ENCODE data around the gene CSMD2.

CSMD2 gene

GRCh38 chr1:33784876-33785275 lies 380.2 kb downstream of the CSMD2 start:
- no peak overlapping the region for H3K9ac ChIP-seq (ENCODE audit: low read depth, low read length, poor library complexity, severe bottlenecking)
- H4K20me1 ChIP-seq (ENCODE audit: insufficient read depth, low read length, poor library complexity, severe bottlenecking) = no peaks in the 10 kb centered on the region
- H3K4me1 ChIP-seq (ENCODE audit: insufficient read depth, low read length, poor library complexity, severe bottlenecking) = no peaks in the 10 kb centered on the region
- H3K79me2 ChIP-seq (ENCODE audit: insufficient read depth, low read length) = no peaks in the 10 kb centered on the region
- H3K36me3 ChIP-seq (ENCODE audit: insufficient read depth, low read length) = no peaks in the 10 kb centered on the region
- H3K9me3 ChIP-seq (ENCODE audit: insufficient read depth, low read depth, low read length) = no peaks in the 10 kb centered on the region; the same call in 1 of the 2 replicates
- no peak for TF ChIP-seq EZH2phosphoT487 (IDR thresholded peaks at IDR 0.05; ENCODE audit: borderline replicate concordance)
- no peak for TF ChIP-seq CTCF (conservative IDR thresholded peaks at IDR 0.05; ENCODE audit: low read length)
- no peak overlapping the region for H3K4me3 ChIP-seq (ENCODE audit: low read length, poor library complexity, severe bottlenecking)
- H3F3A ChIP-seq (ENCODE audit: low read depth) = no peaks in the 10 kb centered on the region
- no peak overlapping the region for H3K4me2 ChIP-seq (ENCODE audit: low read depth, low read length, poor library complexity, severe bottlenecking)
- no peaks in the 10 kb centered on the region for H3K9me2 ChIP-seq (replicated peaks; ENCODE audit: low read depth, low read length)
- H3K27me3 ChIP-seq (ENCODE audit: insufficient read depth, low read length, poor library complexity, severe bottlenecking) = no peaks in the 10 kb centered on the region
- no peak overlapping the region for H2AFZ ChIP-seq (ENCODE audit: low read length)

- H3K27me3 ChIP-seq (ENCODE audit: insufficient read depth, low read length, poor library complexity, severe bottlenecking) = no peaks in the 10 kb centered on the region
- no peaks in the 10 kb centered on the region for H3K9me2 ChIP-seq (replicated peaks; ENCODE audit: low read depth, low read length)
- no peaks in the 10 kb centered on the region for H3K79me2 ChIP-seq (ENCODE audit: insufficient read depth, low read length)
- H3K4me3 ChIP-seq (ENCODE audit: low read length, poor library complexity, severe bottlenecking) = no peak overlapping the region
- no peaks in the 10 kb centered on the region for H3K4me1 ChIP-seq (ENCODE audit: insufficient read depth, low read length, poor library complexity, severe bottlenecking)
- no peaks in the 10 kb centered on the region for H3F3A ChIP-seq (ENCODE audit: low read depth)
- H2AFZ ChIP-seq (ENCODE audit: low read length) = no peak overlapping the region
- H3K36me3 ChIP-seq (ENCODE audit: insufficient read depth, low read length) = no peaks in the 10 kb centered on the region
- TF ChIP-seq CTCF (conservative IDR thresholded peaks at IDR 0.05; ENCODE audit: low read length) (no peak), EZH2phosphoT487 (IDR thresholded peaks at IDR 0.05; ENCODE audit: borderline replicate concordance) (no peak)
- H3K9ac ChIP-seq (ENCODE audit: low read depth, low read length, poor library complexity, severe bottlenecking) = no peak overlapping the region
- H4K20me1 ChIP-seq (ENCODE audit: insufficient read depth, low read length, poor library complexity, severe bottlenecking) = no peaks in the 10 kb centered on the region
- H3K9me3 ChIP-seq (ENCODE audit: insufficient read depth, low read depth, low read length) = no peaks in the 10 kb centered on the region; the same call in 1 of the 2 replicates
- H3K4me2 ChIP-seq (ENCODE audit: low read depth, low read length, poor library complexity, severe bottlenecking) = no peak overlapping the region
These were observed 382.3 kb downstream of the CSMD2 start for GRCh38 chr1:33782776-33783175.

GRCh38 chr1:33781652-33782051 lies 383.4 kb downstream of the CSMD2 start:
- H3K4me2 ChIP-seq (ENCODE audit: low read depth, low read length, poor library complexity, severe bottlenecking) = no peak overlapping the region
- H3K9ac ChIP-seq (ENCODE audit: low read depth, low read length, poor library complexity, severe bottlenecking) = no peak overlapping the region
- H3K4me3 ChIP-seq (ENCODE audit: low read length, poor library complexity, severe bottlenecking) = no peak overlapping the region
- H4K20me1 ChIP-seq (ENCODE audit: insufficient read depth, low read length, poor library complexity, severe bottlenecking) = no peaks in the 10 kb centered on the region
- no peaks in the 10 kb centered on the region for H3K9me2 ChIP-seq (replicated peaks; ENCODE audit: low read depth, low read length)
- no peaks in the 10 kb centered on the region for H3K27me3 ChIP-seq (ENCODE audit: insufficient read depth, low read length, poor library complexity, severe bottlenecking)
- TF ChIP-seq EZH2phosphoT487 (IDR thresholded peaks at IDR 0.05; ENCODE audit: borderline replicate concordance) (no peak), CTCF (conservative IDR thresholded peaks at IDR 0.05; ENCODE audit: low read length) (no peak)
- H2AFZ ChIP-seq (ENCODE audit: low read length) = no peak overlapping the region
- no peaks in the 10 kb centered on the region for H3K9me3 ChIP-seq (ENCODE audit: insufficient read depth, low read depth, low read length)
- no peaks in the 10 kb centered on the region for H3K79me2 ChIP-seq (ENCODE audit: insufficient read depth, low read length)
- no peaks in the 10 kb centered on the region for H3F3A ChIP-seq (ENCODE audit: low read depth)
- H3K4me1 ChIP-seq (ENCODE audit: insufficient read depth, low read length, poor library complexity, severe bottlenecking) = no peaks in the 10 kb centered on the region
- H3K36me3 ChIP-seq (ENCODE audit: insufficient read depth, low read length) = no peaks in the 10 kb centered on the region
